Glutamatergic neuron (in vitro differentiated cells): Measurements from ENCODE around the gene PRMT2. TPM values are rescaled to one million over a fixed set of nuclear protein-coding genes. Genes with fewer than 3 reads are reported as not detected.

ENCODE experiments used
- DNase-seq: peaks from one replicate; pipeline ENCODE4 v3.0.0; 2022
- H3K27ac Mint-ChIP-seq: one replicate; pipeline ENCODE4 v1.8.0; 2020; ENCODE audit warnings: mild to moderate bottlenecking, mixed read lengths, inconsistent platforms; ENCODE audit not compliant: unreplicated experiment
- H3K27me3 Mint-ChIP-seq: one replicate; pipeline ENCODE4 v1.8.0; 2020; ENCODE audit warnings: mild to moderate bottlenecking, moderate library complexity, mixed read lengths, inconsistent platforms; ENCODE audit not compliant: unreplicated experiment
- H3K36me3 Mint-ChIP-seq: one replicate; pipeline ENCODE4 v1.8.0; 2020; ENCODE audit warnings: mild to moderate bottlenecking, mixed read lengths, inconsistent platforms; ENCODE audit not compliant: unreplicated experiment
- H3K4me1 Mint-ChIP-seq: one replicate; pipeline ENCODE4 v1.8.0; 2020; ENCODE audit warnings: mild to moderate bottlenecking, low read depth, mixed read lengths, inconsistent platforms; ENCODE audit not compliant: unreplicated experiment
- H3K4me3 Mint-ChIP-seq: one replicate; pipeline ENCODE4 v1.8.0; 2020; ENCODE audit warnings: mild to moderate bottlenecking, mixed read lengths, inconsistent platforms; ENCODE audit not compliant: unreplicated experiment
- H3K9me3 Mint-ChIP-seq: one replicate; pipeline ENCODE4 v1.8.0; 2020; ENCODE audit warnings: mild to moderate bottlenecking, moderate library complexity, mixed read lengths, inconsistent platforms; ENCODE audit not compliant: unreplicated experiment
- CTCF ChIP-seq: fragments of 200-600 bp; sonication (generic); IDR thresholded peaks from one replicate; pipeline ENCODE4 v1.5.0; 2021; ENCODE audit not compliant: partially characterized antibody, unreplicated experiment
- long read RNA-seq: library from polyadenylated mRNA; unstranded; transcript quantifications from one replicate; pipeline ENCODE4 v2.0.0, GENCODE V29; 2020; ENCODE audit not compliant: unreplicated experiment
- total RNA-seq: library from RNA; stranded (reverse); fragmentation: NEBNext Ultra II Directional; extraction: Animal tissue kit (Norgen Biotek cat#: 25700); gene quantifications from one replicate; pipeline ENCODE4 v1.2.1, GENCODE V29; 2021; ENCODE audit not compliant: unreplicated experiment

PRMT2 gene
- total RNA-seq = 124 TPM
- long read RNA-seq, transcript PRMT2-203 (12 exons, 2,688 nt) = minor isoform, 5 of 131 reads
- long read RNA-seq, transcript PRMT2-204 (6 exons, 954 nt) = minor isoform, 19 of 131 reads
- long read RNA-seq, transcript PRMT2-206 (11 exons, 2,131 nt) = major isoform, 46 of 131 reads
- long read RNA-seq, partial matches to known transcripts = 34 of 131 reads
- long read RNA-seq, other reads (novel, unspliced or antisense) = 20 of 131 reads

- Mint-ChIP-seq H3K4me3 (peak within 1 kb of the TSS; percentile 92), H3K9me3 (peaks cover 9% of the 10 kb centered on the region), H3K27ac (peak within 1 kb of the TSS; percentile 93), H3K36me3 (peaks cover 4% of the 10 kb centered on the region), H3K4me1 (peaks cover 18% of the 10 kb centered on the region), H3K27me3 (peaks cover 2% of the 10 kb centered on the region)
- TF ChIP-seq CTCF = no peak
- DNase-seq = peak; percentile 99
Measured at GRCh38 chr21:46635324-46636180, at the start of gene PRMT2. Gene PRMT2 (plus strand): TSS chr21:46635674. CDS start chr21:46636952, 1,278 bp downstream.

GRCh38 chr21:46594276-46594675, 41.2 kb upstream of the PRMT2 start:
- DNase-seq = no peak
- no peak for TF ChIP-seq CTCF
- peaks cover 2% of the 10 kb centered on the region for H3K4me1 Mint-ChIP-seq
- H3K27ac Mint-ChIP-seq = no peak overlapping the region
- H3K36me3 Mint-ChIP-seq = peaks cover 12% of the 10 kb centered on the region
- H3K9me3 Mint-ChIP-seq = peaks cover 19% of the 10 kb centered on the region
- H3K27me3 Mint-ChIP-seq = no peaks in the 10 kb centered on the region
- no peak overlapping the region for H3K4me3 Mint-ChIP-seq

GRCh38 chr21:46596201-46596600, 39.3 kb upstream of the PRMT2 start:
- no peak overlapping the region for H3K27ac Mint-ChIP-seq

GRCh38 chr21:46597031-46597430, 38.4 kb upstream of the PRMT2 start:
- TF ChIP-seq CTCF = no peak
- Mint-ChIP-seq H3K4me1 (peaks cover 3% of the 10 kb centered on the region), H3K27ac (no peak overlapping the region), H3K4me3 (no peak overlapping the region), H3K27me3 (no peaks in the 10 kb centered on the region), H3K9me3 (peaks cover 7% of the 10 kb centered on the region), H3K36me3 (no peaks in the 10 kb centered on the region)
- no peak for DNase-seq

More at GRCh38 chr21:46596201-46596600, 39.3 kb upstream of the PRMT2 start:
- Mint-ChIP-seq H3K4me3 (no peak overlapping the region), H3K27me3 (no peaks in the 10 kb centered on the region), H3K36me3 (peaks cover 7% of the 10 kb centered on the region), H3K9me3 (peaks cover 11% of the 10 kb centered on the region), H3K4me1 (peaks cover 3% of the 10 kb centered on the region)
- no peak for TF ChIP-seq CTCF
- no peak for DNase-seq

- Mint-ChIP-seq H3K4me3 (no peak overlapping the region), H3K27ac (no peak overlapping the region), H3K4me1 (peaks cover 6% of the 10 kb centered on the region), H3K27me3 (no peaks in the 10 kb centered on the region), H3K36me3 (no peaks in the 10 kb centered on the region), H3K9me3 (peaks cover 7% of the 10 kb centered on the region)
- no peak for TF ChIP-seq CTCF
- DNase-seq = no peak
Measured at GRCh38 chr21:46597896-46598343, 37.6 kb upstream of the PRMT2 start.
